TTC549 (cell line): ENCODE results near the gene WDR43.
"Not testable (repeated sequence)": the region's sequence is repeated elsewhere in the genome, so short reads cannot be mapped to it uniquely, and the experiment has no call there.

Experiments used
- FAIRE-seq: peaks from 2 replicates; lab custom pipeline; 2012; peaks lifted over from hg19 to GRCh38; lab: Jason Lieb, UNC

The WDR43 gene

GRCh38 chr2:28970464-28971160, 76.1 kb downstream of the WDR43 start:
- no peak for FAIRE-seq

GRCh38 chr2:28972778-28973335, 78.4 kb downstream of the WDR43 start:
- FAIRE-seq: no peak

- no peak for FAIRE-seq
Observed at GRCh38 chr2:28974252-28974651, 79.8 kb downstream of the WDR43 start.

GRCh38 chr2:28975671-28976070, 81.2 kb downstream of the WDR43 start:
- no peak for FAIRE-seq

GRCh38 chr2:28976584-28976983, 82.1 kb downstream of the WDR43 start:
- no peak for FAIRE-seq

- FAIRE-seq: no peak
Observed at GRCh38 chr2:28977176-28977875, 82.9 kb downstream of the WDR43 start.

GRCh38 chr2:28978001-28978400, 83.5 kb downstream of the WDR43 start:
- not testable (repeated sequence) for FAIRE-seq

GRCh38 chr2:28978606-28979005, 84.1 kb downstream of the WDR43 start:
- FAIRE-seq: no peak

- FAIRE-seq: no peak
Observed at GRCh38 chr2:28979041-28979440, 84.6 kb downstream of the WDR43 start.

GRCh38 chr2:28979576-28980366, 85.3 kb downstream of the WDR43 start:
- FAIRE-seq: no peak

GRCh38 chr2:28980368-28981015, 86.0 kb downstream of the WDR43 start:
- no peak for FAIRE-seq

- FAIRE-seq: no peak
Observed at GRCh38 chr2:28981016-28981441, 86.6 kb downstream of the WDR43 start, which contains the start of gene TOGARAM2. Gene TOGARAM2 (plus strand): TSS chr2:28981298. CDS start chr2:28994835, 13,537 bp downstream.

GRCh38 chr2:28981620-28982376, 87.3 kb downstream of the WDR43 start:
- FAIRE-seq: no peak

- FAIRE-seq: no peak
Observed at GRCh38 chr2:28982381-28982950, 88.0 kb downstream of the WDR43 start.

- FAIRE-seq: no peak
Observed at GRCh38 chr2:28986429-28986828, 92.0 kb downstream of the WDR43 start.

GRCh38 chr2:28989973-28990372, 95.5 kb downstream of the WDR43 start:
- FAIRE-seq: no peak

- FAIRE-seq: no peak
Observed at GRCh38 chr2:28990445-28990844, 96.0 kb downstream of the WDR43 start.

- FAIRE-seq: no peak
Observed at GRCh38 chr2:28991021-28991420, 96.6 kb downstream of the WDR43 start.

- no peak for FAIRE-seq
Observed at GRCh38 chr2:28991460-28991859, 97.0 kb downstream of the WDR43 start.

GRCh38 chr2:28993206-28993960, 98.9 kb downstream of the WDR43 start:
- FAIRE-seq: no peak
